SH-SY5Y (cell line): Measurements from ENCODE around the gene HLTF.

Experiments used
- GATA2 ChIP-seq: IDR thresholded peaks from 2 replicates; pipeline ENCODE4 v1.6.1; 2011; ENCODE audit warnings: mild to moderate bottlenecking, low read depth, low read length
- GATA3 ChIP-seq: IDR thresholded peaks from 2 replicates; pipeline ENCODE4 v1.6.1; 2011; ENCODE audit warnings: low read depth, mild to moderate bottlenecking, low read length, moderate library complexity

DNA sequence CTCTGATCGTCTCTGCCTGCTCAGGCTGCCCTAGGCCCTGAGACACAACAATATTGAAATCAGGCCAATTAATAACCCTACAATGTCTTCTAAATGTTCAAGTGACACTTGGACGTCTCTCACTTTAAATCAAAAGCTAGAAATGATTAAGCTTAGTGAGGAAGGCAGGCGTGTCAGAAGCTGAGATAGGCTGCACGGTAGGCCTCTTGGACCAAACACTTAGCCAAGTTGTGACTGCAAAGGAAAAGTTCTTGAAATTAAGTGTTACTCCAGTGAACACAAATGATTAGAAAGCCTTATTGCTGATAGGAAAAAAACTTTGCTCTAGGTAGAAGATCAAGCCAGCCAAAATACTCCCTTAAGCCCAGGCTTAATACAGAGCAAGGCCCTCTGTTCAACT, 45.3 kb upstream of the HLTF start:
- no peak for TF ChIP-seq GATA3
- TF ChIP-seq GATA2: no peak
